ENCODE data around the gene ARPC4. TPM values are rescaled to one million over a fixed set of nuclear protein-coding genes. Genes with fewer than 3 reads are reported as not detected.

Gene ARPC4
- total and polyA plus RNA-seq, 2 of the 13 experiments (the other 11 are each of a cell fraction or from before 2014, with no cell fraction given): 30.1 to 83.6 TPM

DNA sequence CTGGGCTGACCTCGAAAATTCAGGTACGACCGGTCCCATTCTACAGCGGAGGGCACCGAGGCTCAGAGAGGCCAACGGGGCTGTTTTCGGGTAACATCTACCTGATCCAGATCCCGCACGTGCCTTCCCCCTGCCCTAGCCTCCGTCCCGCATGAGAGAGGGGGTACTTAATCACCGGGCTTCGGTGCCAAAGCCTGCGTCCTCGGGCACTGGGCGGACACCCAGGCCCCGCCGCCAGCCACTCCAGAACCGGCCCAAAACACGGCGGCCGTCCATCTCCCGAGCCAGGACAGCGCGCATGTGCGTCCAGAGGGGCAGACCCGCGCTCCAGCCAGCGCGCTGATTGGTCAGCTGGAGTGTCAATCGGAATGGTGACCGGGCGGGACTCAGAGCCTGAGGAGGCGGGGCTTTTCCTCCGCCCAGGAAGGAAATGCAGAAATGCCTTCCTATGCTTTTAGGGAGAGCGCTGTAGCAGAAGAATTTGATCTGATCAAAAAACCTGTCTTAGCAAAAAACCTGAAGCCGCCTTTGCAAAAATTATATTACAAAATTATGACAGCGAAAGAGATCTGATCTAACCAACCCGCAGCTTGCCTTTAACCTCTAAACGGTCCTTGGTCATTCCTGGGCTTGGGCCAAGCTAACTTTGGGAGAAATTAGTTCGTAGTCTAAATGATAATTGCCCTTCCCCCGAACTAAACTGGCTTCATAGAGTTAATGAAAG is 51.0 kb downstream of the ARPC4 start, which contains the start of gene RPUSD3 (continued):
- TF ChIP-seq NR2F6 (IDR thresholded peaks at IDR 0.05) (no peak), NR2F6 (CRISPR knock-in tag; IDR thresholded peaks at IDR 0.05) (peak; percentile 5; the same call in 1 of the 2 replicates), NCOA2 (CRISPR knock-in tag; IDR thresholded peaks at IDR 0.05) (no peak), ZNF138 (CRISPR knock-in tag; IDR thresholded peaks at IDR 0.05; ENCODE audit: low read depth) (peak; percentile 69; the same call in 1 of the 2 replicates), KDM6A (CRISPR knock-in tag; IDR thresholded peaks at IDR 0.05; ENCODE audit: low read depth) (no peak), NR2C2 (CRISPR knock-in tag; IDR thresholded peaks at IDR 0.05; ENCODE audit: borderline replicate concordance) (peak; percentile 56; the same call in 1 of the 2 replicates), AHR (CRISPR knock-in tag; IDR thresholded peaks at IDR 0.05) (no peak), SIX4 (CRISPR knock-in tag; IDR thresholded peaks at IDR 0.05) (no peak), NPAS2 (CRISPR knock-in tag; IDR thresholded peaks at IDR 0.05; ENCODE audit: borderline replicate concordance) (no peak), ZNF280D (CRISPR knock-in tag; IDR thresholded peaks at IDR 0.05) (0 out of 2 replicates have a peak, but pooled peaks have one; percentile 44), SP4 (CRISPR knock-in tag; IDR thresholded peaks at IDR 0.05) (0 out of 2 replicates have a peak, but pooled peaks have one; percentile 2), PHF20 (CRISPR knock-in tag; IDR thresholded peaks at IDR 0.05) (peak; percentile 57; the same call in 1 of the 2 replicates), SP1 (IDR thresholded peaks at IDR 0.05) (no peak), SP1 (CRISPR knock-in tag; IDR thresholded peaks at IDR 0.05) (peak; percentile 76), KAT8 (CRISPR knock-in tag; IDR thresholded peaks at IDR 0.05) (peak; percentile 83), IKZF4 (CRISPR knock-in tag; IDR thresholded peaks at IDR 0.05; ENCODE audit: borderline replicate concordance, low read depth, not compliant biosample characterization) (peak; percentile 36), TBX2 (CRISPR knock-in tag; IDR thresholded peaks at IDR 0.05; ENCODE audit: borderline replicate concordance) (peak; percentile 70)
- TF ChIP-seq, protein P1, sequence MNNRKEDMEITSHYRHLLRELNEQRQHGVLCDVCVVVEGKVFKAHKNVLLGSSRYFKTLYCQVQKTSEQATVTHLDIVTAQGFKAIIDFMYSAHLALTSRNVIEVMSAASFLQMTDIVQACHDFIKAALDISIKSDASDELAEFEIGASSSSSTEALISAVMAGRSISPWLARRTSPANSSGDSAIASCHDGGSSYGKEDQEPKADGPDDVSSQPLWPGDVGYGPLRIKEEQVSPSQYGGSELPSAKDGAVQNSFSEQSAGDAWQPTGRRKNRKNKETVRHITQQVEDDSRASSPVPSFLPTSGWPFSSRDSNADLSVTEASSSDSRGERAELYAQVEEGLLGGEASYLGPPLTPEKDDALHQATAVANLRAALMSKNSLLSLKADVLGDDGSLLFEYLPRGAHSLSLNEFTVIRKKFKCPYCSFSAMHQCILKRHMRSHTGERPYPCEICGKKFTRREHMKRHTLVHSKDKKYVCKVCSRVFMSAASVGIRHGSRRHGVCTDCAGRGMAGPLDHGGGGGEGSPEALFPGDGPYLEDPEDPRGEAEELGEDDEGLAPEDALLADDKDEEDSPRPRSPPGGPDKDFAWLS (CRISPR knock-in tag; IDR thresholded peaks at IDR 0.05; ENCODE audit: borderline replicate concordance): no peak
- TF ChIP-seq, protein P2, sequence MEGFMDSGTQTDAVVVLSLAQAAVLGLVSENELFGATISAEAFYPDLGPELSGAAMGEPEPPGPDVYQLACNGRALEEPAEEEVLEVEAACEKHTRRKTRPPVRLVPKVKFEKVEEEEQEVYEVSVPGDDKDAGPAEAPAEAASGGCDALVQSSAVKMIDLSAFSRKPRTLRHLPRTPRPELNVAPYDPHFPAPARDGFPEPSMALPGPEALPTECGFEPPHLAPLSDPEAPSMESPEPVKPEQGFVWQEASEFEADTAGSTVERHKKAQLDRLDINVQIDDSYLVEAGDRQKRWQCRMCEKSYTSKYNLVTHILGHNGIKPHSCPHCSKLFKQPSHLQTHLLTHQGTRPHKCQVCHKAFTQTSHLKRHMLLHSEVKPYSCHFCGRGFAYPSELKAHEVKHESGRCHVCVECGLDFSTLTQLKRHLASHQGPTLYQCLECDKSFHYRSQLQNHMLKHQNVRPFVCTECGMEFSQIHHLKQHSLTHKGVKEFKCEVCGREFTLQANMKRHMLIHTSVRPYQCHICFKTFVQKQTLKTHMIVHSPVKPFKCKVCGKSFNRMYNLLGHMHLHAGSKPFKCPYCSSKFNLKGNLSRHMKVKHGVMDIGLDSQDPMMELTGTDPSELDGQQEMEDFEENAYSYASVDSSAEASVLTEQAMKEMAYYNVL (CRISPR knock-in tag; IDR thresholded peaks at IDR 0.05; ENCODE audit: borderline replicate concordance): peak; percentile 78; the same call in 1 of the 2 replicates
- TF ChIP-seq, protein P3, sequence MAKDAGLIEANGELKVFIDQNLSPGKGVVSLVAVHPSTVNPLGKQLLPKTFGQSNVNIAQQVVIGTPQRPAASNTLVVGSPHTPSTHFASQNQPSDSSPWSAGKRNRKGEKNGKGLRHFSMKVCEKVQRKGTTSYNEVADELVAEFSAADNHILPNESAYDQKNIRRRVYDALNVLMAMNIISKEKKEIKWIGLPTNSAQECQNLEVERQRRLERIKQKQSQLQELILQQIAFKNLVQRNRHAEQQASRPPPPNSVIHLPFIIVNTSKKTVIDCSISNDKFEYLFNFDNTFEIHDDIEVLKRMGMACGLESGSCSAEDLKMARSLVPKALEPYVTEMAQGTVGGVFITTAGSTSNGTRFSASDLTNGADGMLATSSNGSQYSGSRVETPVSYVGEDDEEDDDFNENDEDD (CRISPR knock-in tag; IDR thresholded peaks at IDR 0.05; ENCODE audit: borderline replicate concordance): peak; percentile 59; the same call in 1 of the 2 replicates

Measured in HepG2 (cell line).